Measurements from ENCODE around the gene IQSEC1.

IQSEC1 gene

DNA sequence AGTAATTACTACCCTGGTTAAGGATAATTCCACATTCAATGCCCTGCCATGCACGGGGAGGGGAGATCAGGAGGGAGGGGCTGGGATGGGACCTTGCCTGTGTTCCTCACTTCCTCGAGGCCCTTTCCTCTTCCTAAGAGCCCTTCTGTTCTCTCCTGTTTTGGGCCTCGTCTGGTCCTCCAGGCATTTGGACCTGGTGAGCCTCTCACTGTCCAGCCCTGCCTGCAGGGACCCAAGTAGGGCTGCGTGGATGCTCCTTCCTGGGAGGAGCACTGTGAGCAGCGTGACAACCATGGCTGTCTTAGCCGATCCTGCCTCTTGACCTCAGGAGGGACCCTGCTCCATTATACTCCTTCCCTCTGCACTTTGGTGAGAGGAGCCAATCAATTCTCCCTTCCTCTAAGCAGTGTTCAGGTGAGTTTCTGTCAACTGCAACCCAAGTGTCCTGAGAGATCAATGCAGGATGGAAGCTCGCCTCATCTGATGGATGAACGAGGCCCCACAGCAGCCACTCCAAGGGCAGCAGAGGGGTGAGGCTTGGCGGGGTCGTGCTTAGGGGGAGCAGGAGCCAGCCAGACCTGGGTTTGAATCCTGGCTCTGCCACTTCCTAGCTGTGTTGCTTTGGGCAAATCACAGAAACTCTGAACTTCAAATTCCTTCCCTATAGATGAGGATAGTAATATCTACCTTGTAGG, 92.5 kb downstream of the IQSEC1 start:
- DNase-seq: no peak

- DNase-seq: no peak
Observed at GRCh38 chr3:12979947-12980487, 93.2 kb downstream of the IQSEC1 start.

DNA sequence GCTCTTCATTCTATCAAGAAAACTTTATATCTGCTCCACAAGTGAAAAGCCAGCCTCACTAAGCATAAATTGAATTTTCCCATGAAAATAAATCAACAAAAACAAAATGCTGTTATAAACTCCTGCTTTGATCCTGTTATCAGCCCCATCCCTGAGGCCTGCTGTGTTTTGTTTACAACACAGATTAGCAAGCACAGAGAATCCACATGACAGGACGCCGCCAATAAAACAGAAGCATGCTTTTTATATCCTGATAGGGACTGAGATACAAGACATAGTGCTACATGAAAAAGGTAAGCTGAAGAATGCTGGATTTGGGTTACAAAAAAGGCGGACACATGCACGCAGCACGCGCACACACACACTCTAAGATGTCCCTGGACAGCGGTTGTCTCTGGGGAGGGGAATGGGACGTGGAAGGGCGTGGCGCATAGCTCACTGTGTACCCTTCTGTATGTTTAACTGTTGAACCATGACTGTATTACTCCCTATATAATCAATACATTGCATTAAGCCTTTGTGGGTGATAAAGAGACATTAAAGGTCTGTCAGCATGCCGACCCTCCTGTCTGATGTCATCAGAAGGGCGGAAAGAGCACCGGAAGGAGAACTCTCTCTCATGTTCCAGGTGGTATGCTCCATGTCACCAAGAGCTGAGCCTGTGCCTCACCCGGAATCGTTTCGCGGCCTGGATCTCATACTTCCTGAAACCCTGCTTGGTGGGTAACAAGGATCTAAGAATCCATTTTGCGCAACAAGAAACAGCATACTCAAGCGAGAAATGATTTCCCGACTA, 93.9 kb downstream of the IQSEC1 start:
- no peak for DNase-seq

DNA sequence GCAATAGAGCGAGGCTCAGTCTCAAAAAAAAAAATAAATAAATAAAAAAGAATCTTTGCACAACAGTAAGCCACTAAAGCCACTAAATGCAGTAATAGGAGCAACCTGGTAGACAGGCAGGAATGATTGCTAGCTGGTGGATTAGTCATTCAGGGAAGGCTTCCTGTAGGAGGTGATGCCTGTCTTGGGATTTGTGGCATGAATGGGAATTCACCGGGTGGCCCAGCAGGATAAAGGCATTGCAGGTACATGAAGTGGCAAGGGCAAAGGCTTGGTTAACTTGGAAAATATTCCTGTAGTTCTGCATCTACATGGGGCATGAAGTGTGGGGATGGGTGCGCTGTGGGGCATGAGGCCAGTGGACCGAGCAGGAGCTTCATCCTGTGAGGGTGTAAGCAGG, 94.5 kb downstream of the IQSEC1 start:
- no peak for DNase-seq

DNA sequence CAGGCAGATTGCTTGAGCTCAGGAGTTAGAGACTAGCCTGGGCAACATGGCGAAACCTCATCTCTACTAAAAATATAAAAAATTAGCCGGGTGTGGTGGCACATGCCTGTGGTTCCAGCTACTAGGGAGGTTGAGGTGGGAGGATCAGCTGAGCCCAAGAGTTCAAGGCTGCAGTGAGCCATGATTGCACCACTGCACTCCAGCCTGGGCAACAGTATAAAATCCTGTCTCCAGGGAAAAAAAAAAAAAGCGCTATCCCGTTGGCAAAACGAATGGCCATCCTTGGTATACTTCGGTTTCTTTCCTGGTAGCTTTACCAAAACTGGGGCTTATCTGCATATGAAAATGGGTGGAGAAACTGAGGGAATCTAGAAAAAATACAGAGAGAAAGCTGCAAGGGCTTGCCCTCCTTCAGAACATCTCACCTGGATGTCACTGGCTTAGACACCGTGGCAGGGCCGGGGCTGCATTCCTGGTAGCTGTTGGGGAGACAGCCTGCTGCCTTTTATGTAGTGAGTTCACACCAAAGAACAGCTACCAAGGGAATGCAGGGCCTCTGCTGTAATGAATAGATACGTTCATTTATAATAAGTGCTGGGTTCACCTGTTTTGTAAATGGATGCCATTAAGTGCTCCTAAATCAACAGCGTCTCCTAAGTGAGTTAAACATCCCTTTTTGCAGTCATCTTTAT, 96.0 kb downstream of the IQSEC1 start:
- no peak for DNase-seq

- DNase-seq: no peak
Observed at GRCh38 chr3:12975748-12976522, 97.3 kb downstream of the IQSEC1 start.

GRCh38 chr3:12974819-12975218, 98.4 kb downstream of the IQSEC1 start:
- no peak for DNase-seq

GRCh38 chr3:12974334-12974733, 98.9 kb downstream of the IQSEC1 start:
- DNase-seq: no peak

GRCh38 chr3:12973827-12974226, 99.4 kb downstream of the IQSEC1 start:
- DNase-seq: no peak

- DNase-seq: no peak
Observed at GRCh38 chr3:12972781-12973702, 100.2 kb downstream of the IQSEC1 start.

- DNase-seq: no peak
Observed at GRCh38 chr3:12972043-12972442, 101.2 kb downstream of the IQSEC1 start.

DNA sequence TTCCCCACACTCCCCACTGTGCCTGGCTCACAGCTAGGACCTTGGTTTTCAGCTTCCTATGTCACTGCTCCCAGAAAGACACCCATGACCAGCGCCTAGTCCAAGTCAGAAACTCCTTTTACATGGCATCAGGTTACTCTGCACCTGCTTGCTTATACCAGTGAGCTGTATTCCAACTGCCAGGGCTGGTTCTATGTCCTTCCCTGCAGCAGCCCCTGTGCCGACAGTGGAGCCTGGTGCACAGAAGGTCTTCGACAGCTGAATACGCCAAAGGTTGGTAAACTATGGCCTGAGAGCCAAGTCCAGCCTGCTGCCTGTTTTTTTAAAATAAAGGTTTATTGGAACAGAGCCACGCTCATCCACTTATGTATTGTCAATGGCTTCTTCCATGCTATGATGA, 102.5 kb downstream of the IQSEC1 start:
- DNase-seq: no peak

DNA sequence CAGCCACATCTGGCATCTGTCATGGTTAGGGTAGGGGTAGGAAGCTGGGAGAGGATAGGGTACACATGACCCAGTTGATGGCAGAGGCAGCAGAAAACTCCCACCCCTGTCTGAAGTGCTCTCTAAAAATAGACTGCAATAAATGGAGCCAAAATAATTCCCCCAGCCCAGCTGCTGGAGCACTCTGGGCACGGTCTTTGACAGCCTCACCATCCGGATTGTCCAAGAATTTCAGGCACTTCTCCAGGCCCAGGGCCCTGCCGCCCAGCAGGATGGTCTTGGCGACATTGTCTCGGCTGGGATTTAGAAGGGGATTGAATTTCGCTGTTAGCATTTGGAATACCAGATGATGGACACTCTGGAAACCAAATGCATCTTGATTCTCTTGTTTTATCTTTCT, 103.7 kb downstream of the IQSEC1 start:
- no peak for DNase-seq

DNA sequence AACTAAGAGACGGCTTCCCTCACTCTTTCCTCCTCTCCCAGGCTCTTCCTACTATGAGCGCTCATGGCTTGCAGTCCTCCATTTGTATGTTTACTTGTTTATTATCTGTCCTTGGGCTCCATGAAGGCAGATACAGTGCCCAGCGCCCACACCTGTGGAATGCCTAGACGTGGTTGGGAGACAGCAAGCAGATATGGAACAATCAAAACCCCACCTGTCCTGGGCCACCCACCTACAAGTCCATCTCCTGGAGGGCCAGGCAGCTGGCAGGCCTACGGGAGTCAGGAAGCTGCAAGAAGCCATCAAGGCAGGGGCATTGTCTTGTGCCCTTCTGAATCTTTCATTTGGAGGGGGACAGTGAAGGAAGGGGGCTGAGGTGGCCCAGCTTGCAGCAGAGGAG, 104.7 kb downstream of the IQSEC1 start:
- no peak for DNase-seq

DNA sequence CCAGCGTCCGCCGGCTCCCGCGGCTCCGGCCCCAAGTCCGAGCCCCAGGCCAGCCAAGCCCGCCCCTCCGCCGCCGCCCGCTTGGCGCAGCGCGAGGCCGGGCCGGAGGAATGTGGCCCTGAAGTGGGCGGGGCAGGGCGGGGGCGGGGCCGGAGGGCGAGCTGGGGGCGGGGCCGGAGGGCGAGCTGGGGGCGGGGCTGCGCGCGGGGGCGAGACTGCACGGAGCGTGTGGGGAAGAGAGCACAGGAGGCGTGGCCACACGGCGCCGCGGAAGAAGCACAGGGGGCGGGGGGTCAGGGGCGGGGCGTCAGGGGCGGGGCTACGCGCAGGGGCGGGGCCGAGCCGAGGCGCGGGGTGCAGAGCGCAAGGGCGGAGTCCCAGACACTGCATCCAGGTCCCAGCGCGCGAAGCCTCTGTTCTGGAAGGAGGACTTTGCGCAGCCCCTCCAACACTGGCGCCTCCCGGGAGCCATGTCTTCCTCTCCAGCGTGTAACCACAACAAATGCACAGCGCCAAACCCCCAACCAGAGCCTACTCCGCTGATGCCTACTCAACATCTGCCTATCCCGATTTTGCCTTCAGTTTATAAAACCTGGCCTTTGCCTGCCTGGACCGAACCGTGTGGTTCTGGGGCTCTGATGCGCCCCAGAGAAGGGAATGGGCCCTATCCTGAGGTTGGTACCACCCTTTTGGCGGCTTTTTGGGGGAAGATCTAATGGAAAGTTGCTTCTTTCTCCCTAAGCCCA, 105.5 kb downstream of the IQSEC1 start:
- DNase-seq: peak; percentile 71

DNA sequence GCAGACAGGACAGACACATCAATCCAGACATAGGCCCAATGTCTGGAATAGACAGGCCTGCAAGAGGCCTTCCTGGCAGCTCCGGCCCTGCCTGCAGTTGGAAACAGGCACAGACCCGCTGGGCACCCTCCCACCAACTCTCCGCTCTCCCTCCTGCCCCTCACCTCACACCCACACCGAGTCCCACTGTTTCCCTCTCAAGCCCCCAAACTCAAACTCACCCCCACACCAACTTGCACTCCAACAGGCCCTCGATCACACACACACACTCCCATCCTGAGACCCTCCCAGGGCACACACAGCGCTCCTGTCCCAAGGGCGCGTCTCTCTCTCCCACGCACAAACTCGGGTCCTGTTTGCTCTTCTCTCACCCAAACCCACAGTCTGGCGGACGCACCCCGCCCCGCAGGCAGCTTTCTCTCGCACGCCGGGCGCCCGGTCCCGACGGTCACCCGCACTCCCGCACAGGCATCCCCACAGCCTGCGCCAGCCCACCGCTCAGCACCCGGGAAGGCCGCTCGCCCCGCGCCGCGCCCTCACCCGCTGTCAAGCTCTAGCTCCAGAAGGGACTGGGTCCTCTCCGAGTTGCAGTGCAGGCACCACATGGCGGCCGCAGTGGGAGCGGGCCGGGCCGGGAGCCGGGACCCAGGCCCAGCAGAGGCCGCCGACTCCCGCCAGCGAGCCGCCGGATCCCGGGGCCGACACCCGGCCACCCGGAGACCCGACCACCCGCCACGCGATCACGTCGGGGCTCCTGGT, 106.2 kb downstream of the IQSEC1 start:
- DNase-seq: no peak

DNA sequence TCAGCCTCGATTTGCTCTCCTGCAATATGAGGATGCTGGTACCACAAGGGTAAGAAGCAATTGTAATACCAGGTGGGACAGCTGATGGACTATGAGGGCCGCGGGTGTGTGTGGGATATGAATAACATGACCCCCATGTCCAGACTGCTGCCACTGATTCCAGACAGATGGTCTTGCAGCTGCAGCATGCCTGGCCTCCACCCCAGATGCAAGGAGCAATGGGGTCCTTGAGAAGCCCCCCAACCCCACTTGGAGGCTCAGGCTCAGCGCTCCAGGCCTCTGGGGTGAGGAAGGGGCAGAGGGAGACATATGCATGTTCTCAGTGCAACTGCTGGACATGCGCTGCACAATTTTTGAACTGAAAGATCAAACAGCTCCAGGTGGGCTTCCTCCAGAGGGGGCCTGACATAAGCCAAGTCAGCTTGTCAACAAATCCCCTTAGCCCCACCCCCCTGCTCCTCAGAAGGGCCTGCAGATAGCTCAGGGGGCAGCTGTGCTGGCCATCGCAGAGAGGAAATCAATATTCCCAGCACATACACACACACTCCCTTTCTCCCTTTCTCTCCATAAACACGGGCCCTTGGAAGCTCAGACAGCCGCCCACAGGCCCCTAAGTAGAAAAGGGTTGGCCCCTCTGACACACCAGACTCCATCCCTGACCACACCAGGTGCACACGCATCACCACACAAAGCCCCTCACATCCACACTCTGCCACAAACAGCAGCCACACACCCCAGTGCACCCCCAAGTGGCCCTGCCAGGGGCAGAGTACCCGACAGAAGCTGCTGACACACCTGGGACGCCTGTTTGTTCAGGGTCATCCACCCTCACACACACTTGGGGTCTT, 107.0 kb downstream of the IQSEC1 start:
- no peak for DNase-seq

DNA sequence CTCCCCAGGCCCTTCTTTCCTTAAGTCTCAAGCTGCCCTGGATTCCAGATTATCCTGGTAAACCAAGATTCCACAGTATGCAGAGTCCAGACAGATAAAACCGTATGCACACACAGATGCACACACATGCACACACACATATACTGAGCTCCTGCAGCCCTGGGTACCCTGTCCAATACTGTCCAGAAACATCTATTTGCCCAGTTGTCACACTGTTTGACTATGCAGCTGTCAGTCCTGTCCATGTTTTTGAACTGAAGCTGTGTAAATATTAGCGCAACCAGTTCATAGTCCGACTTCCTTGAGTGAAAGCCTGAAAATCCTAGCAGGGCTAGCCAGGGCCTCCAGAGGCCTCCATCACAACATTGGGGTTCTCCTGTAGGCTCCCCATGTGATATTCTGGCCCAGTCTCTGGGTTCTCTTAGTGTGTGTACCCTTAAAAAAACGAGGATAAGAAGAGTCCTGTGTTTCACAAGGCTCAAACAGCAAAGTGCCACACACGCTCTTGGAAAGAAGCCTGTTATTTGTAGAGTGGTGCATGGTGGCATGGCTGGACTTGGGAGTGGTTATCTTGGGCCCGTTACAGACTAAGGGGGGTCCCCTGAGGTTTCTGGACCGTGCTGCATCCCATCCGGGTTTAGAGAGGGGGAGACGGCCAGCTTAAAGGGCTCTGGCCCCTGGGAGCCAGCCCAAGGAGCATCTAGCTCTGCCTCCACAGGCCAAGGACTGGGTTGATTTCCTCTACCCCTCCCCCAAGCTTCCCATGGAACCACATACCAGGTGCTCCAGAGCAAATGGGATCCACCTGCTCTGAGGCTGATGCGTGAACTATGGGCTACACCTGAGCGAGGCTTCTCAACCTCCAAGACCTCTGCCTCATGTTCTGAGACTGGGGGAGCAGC, 108.3 kb downstream of the IQSEC1 start:
- peak; percentile 49 for DNase-seq

All from NCI-H774 (cell line).